GM18907 (cell line): ENCODE results near the gene SCUBE2.
A peak's percentile ranks its signal among the peaks of the same experiment; 100 is the strongest.

Experiments
- ATAC-seq: cut with Tn5 transposase; IDR thresholded peaks from one replicate; pipeline ENCODE4 v1.9.1; 2021; ENCODE audit warnings: mild to moderate bottlenecking, moderate library complexity; ENCODE audit not compliant: unreplicated experiment

SCUBE2 gene

DNA sequence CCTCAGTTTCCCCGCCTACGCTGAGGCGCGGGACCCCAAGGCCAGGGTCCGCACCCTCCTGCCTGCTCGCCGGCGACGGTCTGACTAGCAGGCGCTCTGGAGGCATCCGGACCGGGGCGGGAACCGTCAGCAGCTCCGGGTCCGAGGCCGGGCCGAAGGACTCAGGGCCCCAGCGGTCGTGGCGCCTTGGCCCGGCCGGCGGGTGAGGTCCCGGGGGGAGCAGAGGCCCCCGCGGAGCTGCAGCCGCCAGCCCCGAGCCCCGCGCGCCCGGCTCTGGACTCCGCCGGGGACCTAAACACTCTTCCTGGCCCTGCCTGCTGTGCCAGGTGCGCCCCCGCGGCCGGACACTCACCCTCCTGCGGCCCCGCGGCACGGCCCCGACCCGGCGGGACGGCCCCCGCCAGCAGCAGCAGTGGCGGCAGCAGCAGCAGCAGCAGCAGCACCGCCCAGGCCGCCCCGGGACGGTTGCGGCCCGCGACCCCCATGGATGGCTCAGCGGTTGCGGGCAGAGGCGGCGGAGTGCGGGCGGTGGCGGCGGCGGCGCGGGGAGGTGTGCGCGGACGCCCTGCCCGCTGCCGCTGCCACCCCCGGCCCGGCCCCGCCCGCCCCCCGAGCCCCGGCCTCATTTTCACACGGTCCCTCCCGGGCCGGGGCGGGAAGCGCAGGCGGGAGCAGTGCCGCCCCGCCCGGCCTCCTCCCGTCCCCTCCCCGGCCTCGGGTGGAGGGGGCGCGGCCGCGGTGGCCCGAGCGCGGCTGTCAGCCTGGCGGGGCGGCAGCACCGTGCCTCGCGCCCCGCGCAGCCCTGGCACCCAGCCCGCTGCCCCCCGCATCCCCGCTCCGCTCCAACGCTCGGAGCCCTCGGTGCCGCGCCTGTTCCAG lies at the start of gene SCUBE2:
TSS of gene SCUBE2 (minus strand) at position 556 of the 879 bp plus-strand sequence. CDS start at position 485, 71 bp downstream.
- no peak for ATAC-seq

GRCh38 chr11:9141186-9141585 lies 49.8 kb upstream of the SCUBE2 start:
- no peak for ATAC-seq

DNA sequence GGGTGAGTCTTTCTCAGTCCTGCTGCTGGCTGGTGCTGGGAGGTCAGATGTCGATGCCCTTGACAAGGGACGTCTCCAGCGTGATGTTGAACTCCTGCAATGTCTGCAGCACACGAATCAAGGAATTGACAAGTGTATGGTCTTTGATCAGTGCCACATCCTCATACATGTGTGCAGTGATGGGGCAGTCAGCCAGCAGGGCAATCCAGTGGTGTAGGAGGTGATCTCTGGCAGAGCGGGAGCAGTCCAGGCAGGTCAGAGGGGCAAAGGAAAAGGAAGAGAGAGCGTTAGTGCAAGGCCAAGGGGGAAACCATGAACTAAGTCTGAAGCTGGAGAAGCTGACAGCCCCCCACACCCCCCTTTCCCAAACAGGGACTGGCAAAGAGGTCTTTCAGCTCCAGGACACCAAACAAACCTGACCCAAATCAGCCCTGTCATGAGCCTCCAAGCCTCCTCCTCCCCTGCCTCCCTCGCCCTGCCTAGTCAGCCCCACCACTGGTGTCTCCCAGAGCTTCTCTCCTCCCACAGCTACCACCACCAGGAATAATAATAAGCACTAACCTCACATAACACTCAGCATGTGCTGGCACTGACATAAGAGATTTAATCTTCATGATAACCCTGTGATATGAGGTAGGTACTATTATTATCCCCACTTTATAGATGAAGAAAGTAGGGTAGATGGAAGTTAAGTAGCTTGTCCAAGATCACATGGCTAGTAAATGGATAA lies 48.4 kb upstream of the SCUBE2 start:
- ATAC-seq = no peak

DNA sequence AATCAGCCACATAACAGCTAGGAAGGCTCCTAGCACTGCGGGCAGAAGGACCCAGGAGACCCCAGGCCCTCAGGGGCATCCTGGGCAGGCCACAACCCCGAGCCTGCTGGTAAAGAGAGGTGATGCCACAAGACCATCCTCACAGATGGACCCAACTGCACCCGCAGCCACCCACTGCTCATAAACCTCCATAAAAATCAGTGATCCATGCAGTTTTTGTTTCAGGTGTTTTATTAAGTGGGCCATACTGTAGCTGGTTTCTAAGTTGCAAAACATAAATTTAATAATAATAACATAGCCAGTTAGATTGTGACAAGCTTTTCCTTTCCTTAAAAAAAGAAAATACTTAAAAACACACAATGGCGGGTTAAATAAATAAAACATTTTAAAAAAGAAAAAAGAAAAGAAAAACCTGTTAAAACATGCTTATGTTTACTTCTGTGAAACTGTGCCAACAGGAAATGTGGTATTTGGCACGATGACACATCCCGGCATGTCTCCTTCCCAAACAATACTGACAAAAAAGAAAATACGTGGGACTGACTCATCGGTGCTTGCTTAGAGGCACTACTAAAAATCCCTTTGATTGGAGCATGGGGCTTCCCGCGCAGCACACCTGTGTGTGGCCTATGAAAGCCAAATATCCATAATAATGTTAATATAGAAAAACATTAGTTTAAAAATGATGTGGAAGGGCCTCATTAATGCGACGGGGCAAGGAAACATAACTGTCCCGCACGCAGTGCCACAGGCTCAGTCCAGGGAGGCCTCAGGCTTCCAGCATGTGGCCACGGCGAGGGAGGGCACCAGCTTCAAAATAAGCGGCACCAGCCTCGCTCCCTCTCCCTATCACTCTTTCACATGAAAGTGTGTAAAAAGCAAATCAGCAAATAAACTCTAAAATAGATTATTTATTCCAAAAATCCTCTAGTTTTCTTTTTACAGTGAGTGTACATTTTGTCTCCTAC lies 47.5 kb upstream of the SCUBE2 start:
- no peak for ATAC-seq

- ATAC-seq = no peak
Measured at GRCh38 chr11:9138133-9138453, 46.7 kb upstream of the SCUBE2 start.

DNA sequence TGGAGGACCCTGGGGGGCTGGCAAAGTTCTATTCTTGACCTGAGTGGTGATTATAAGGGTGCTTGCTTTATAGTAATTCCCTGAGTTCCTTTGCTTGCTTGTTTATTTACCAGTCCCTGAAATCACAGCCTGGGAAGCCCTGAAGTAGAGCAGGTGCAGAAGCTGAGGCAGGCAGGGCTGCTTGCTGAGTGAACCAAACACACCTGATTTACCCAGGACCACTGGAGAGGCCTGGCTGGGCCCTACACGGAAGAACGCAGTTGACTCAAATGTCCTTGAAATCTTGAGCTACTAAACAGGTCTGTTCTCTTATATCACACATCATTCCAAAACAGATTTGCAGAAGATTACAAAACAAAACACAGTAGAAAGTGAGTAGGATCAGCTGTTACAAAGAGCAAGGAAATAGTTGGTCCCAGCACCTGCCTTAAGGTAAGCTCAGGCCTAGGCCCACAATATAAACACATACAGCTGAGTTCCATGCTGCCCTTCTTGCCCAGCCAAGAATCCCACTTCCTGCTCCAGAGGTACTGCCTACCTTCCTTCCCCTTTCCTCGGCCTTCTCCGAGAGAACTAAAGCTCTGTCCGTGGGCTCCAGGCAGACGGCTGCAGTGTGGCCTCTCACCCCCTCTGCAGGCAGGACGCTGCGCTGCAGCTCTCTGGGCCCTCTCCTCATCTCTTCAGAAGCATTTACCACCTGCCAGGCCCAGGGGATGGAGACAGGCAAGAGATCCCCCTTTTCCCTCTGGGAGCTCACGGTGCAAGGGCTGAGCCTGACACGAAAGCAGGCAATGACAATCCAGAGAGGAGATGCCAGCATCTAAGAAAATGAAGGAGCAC lies 46.1 kb upstream of the SCUBE2 start:
- ATAC-seq = peak; percentile 84

- no peak for ATAC-seq
Measured at GRCh38 chr11:9136741-9137140, 45.3 kb upstream of the SCUBE2 start.

DNA sequence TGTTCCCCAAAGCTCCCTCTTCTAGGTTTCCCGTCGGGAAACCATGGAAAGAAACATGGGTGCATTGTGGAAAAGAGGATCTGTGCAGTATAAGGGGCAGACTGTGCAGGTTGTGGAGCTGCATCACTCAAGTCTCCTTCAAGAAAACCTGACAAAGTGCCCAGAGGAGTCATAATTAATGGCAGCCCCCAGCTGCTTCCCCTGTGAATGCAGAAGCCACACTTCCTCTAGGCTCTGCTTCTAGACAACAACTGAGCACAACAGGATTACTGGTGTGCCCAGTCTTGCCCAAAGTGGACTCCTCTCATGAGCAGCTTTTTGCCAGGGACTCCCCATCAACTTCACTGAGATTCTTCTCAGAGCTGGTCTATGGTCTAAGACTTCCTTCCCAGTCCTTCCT lies 42.6 kb upstream of the SCUBE2 start:
- no peak for ATAC-seq

- ATAC-seq = no peak
Measured at GRCh38 chr11:9132203-9132878, 40.9 kb upstream of the SCUBE2 start.

DNA sequence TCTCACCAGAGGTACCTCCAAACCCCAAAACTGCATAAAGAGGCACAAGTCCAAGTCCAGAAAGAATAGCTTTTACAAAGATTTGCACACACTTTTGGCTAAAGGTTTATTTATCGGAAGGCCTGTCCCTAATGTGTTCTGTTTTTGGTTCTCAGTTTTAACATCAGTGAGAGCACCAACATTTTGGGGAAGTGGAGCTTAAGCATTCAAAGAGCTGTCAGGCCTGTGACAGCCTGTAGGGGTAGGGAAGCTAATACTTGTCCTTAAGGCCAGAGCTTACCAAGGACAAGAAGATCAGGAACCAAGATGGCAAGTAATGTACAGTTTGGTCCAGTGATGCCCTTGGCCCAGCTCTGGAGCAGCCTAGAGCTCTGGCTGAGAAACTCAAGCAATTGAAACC lies 38.9 kb upstream of the SCUBE2 start:
- no peak for ATAC-seq

DNA sequence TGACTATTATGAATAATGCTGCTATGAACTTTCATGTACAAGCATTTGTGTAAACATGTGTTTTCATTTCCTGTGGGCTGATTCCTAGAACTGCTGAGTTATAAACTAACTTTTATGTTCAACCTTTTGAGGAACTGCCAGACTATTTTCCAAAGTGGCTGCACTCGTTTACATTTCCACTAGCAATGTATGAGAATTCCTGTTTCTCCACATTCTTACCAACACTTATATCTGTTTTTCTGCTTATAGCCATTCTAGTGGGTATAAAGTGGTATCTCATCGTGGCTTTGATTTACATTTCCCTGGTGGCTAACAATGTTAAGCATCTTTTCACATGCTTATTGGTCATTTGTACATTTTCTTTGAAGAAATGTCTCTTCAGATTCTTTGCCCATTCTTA lies 35.2 kb upstream of the SCUBE2 start:
- no peak for ATAC-seq

- no peak for ATAC-seq
Measured at GRCh38 chr11:9125185-9125886, 33.9 kb upstream of the SCUBE2 start.

DNA sequence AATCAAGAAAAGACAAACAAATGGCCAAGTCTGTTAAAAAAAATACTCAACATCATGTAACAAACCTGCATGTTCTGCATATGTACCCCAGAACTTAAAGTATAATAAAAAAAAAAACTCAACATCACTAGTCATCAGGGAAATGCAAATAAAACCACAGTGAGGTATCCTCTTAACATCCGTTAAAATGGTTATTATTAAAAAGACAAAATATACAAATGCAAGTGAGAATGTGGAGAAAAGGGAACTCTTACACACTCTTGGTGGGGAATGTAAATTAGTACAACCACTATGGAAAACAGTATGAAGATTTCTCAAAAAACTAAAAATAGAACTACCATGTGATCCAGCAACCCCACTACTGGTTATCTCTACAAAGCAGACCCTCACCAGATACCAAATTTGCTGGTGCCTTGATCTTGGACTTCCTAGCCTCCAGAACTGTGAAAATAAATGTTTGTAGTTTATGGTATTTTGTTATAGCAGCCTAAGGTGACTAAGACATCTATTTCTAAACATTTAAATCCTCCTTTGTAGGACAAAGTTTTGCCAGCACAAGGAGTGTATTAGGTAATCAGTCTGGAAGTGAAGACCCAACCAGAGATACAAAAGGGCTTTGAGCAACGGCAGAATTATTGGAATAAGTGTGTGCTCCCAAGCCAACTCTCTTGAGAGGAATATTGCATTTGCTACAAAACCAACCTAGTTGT lies 32.4 kb upstream of the SCUBE2 start:
- ATAC-seq = no peak

GRCh38 chr11:9121469-9121796 lies 30.0 kb upstream of the SCUBE2 start:
- no peak for ATAC-seq

GRCh38 chr11:9120664-9121468 lies 29.5 kb upstream of the SCUBE2 start:
- no peak for ATAC-seq

DNA sequence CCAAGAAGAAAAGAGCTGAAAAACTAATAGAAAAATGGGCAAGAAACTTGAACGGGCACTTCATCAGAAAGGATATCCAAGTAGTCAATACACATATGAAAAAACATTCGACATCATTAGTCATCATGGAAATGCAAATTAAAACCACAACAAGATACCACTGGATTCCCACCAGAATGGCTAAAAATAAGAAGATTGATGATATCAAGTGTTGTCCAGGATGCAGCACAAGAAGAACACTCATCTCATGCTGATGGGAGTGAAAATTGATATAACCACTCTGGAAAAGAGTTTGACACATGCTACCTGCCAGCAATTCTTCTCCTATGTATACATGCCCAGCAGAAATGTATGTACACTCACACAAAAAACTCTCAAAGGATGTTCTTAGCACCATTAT lies 26.9 kb upstream of the SCUBE2 start:
- no peak for ATAC-seq

DNA sequence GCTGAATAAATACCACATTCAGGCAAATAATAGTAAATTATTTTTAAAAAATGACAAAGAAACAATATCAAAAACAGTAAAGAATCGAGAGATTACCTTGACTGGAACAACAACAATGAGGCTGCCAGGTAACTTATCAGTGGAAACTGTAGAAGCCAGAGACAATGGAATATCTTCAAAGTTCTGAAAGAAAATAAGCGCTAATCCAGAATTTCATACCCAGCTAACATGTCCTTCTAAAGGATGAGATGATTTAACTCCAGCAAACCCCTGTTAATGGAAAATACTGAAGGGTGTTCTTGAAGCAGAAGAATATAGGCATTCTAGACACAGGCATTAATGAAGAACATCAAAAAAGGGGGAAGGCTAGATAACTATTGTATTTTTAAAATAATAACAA lies 20.7 kb upstream of the SCUBE2 start:
- ATAC-seq = no peak
